Peyer's patch (tissue), 4 donors: ENCODE results near the gene MRTFB. TPM values are rescaled to one million over a fixed set of nuclear protein-coding genes. Genes with fewer than 3 reads are reported as not detected.

ENCODE experiments used
- DNase-seq, 3 donors: peaks; one replicate each; pipeline ENCODE4 v3.0.0-alpha.2; 2017 to 2019
- H3K27ac ChIP-seq, 4 donors: fragments of 200-600 bp; sonication (generic); one replicate each; pipeline ENCODE4 v1.5.1; 2016 to 2019
- H3K27me3 ChIP-seq, 2 donors: fragments of 200-600 bp; sonication (generic); one replicate each; pipeline ENCODE4 v1.5.1; 2019
- H3K36me3 ChIP-seq, 3 donors: fragments of 200-600 bp; sonication (generic); one replicate each; pipeline ENCODE4 v1.5.1; 2016 to 2019
- H3K4me1 ChIP-seq, 4 donors: fragments of 200-600 bp; sonication (generic); one replicate each; pipeline ENCODE4 v1.5.1; 2016 to 2019
- H3K4me3 ChIP-seq, 4 donors: fragments of 200-600 bp; sonication (generic); 1 replicate in 3 of 4; 2 replicates in 1 of 4; pipeline ENCODE4 v1.5.1; 2016 to 2019; ENCODE audit warnings: mild to moderate bottlenecking in 1 of 4
- H3K9me3 ChIP-seq, 4 donors: fragments of 200-600 bp; sonication (generic); one replicate each; pipeline ENCODE4 v1.5.1; 2016 to 2019; ENCODE audit warnings: mild to moderate bottlenecking in 1 of 4
- POLR2A ChIP-seq, 2 donors: fragments of 450-650 bp; IDR thresholded peaks; one replicate each; pipeline ENCODE4 v1.5.1; 2017; ENCODE audit warnings: antibody characterized with exemption in 2 of 2, mild to moderate bottlenecking in 2 of 2, moderate library complexity in 2 of 2
- total RNA-seq, 4 donors: library from RNA; depleted of rRNA; stranded (reverse); fragments of >200 nt; gene quantifications; one replicate each; pipeline ENCODE4 v1.1.0, GENCODE V29; 2016
- TF ChIP-seq, protein P1 (sequence below), 6 experiments: fragments of 450-650 bp in 4 of 6; fragments of 200-600 bp in 2 of 6; sonication (generic) in 1 of 6; IDR thresholded peaks; one replicate each; pipeline ENCODE4 v1.5.1; 2017 to 2019; ENCODE audit warnings: antibody characterized with exemption in 6 of 6, mild to moderate bottlenecking in 3 of 6, moderate library complexity in 1 of 6

The MRTFB gene
- total RNA-seq, 4 donors from 2014 or later: 42.2 to 136 (median 68.7) TPM

- no peak for DNase-seq
- Histone ChIP-seq H3K27me3 (peaks cover 0 to 3% of the 10 kb centered on the region in 2 donors), H3K36me3 (no peaks in the 10 kb centered on the region), H3K4me1 (peaks cover 0 to 24% (median 9%) of the 10 kb centered on the region in 4 donors), H3K4me3 (peak overlapping the region; percentile 65 to 79 (median 77)), H3K27ac (peak overlapping the region; percentile 40 to 77 (median 58)), H3K9me3 (no peaks in the 10 kb centered on the region)
- no peak for TF ChIP-seq POLR2A (IDR thresholded peaks at IDR 0.05)
- TF ChIP-seq, protein P1, sequence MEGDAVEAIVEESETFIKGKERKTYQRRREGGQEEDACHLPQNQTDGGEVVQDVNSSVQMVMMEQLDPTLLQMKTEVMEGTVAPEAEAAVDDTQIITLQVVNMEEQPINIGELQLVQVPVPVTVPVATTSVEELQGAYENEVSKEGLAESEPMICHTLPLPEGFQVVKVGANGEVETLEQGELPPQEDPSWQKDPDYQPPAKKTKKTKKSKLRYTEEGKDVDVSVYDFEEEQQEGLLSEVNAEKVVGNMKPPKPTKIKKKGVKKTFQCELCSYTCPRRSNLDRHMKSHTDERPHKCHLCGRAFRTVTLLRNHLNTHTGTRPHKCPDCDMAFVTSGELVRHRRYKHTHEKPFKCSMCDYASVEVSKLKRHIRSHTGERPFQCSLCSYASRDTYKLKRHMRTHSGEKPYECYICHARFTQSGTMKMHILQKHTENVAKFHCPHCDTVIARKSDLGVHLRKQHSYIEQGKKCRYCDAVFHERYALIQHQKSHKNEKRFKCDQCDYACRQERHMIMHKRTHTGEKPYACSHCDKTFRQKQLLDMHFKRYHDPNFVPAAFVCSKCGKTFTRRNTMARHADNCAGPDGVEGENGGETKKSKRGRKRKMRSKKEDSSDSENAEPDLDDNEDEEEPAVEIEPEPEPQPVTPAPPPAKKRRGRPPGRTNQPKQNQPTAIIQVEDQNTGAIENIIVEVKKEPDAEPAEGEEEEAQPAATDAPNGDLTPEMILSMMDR (IDR thresholded peaks at IDR 0.05): no peak
These were observed 230.3 kb downstream of the MRTFB start for GRCh38 chr16:14301169-14302030.

DNA sequence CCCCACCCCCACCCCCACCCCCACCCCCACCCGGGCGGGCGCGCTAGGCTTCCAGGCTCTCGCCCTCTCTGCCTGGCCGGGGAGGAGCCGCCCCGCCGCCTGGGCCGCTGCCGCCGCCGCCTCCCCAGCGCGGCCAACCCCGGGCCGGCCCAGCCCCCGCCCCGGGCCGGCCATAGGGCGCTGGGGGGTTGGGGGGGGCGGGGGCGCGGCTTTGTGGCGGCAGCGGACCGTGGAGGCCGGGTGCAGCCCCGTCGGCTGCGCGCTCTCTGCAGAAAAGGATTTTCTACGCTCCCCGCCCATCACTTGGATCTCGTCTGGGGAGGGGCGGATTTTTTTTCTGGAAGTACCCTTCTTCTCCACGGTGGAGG, 230.9 kb downstream of the MRTFB start:
- no peaks in the 10 kb centered on the region for H3K36me3 ChIP-seq
- H3K27ac ChIP-seq: peak overlapping the region in 3 of 4 donors; percentile 49 to 77 (median 69)
- H3K4me1 ChIP-seq: peaks cover 0 to 24% (median 9%) of the 10 kb centered on the region in 4 donors
- H3K27me3 ChIP-seq: peaks cover 0 to 3% of the 10 kb centered on the region in 2 donors
- DNase-seq: peak in 2 of 3 donors; percentile 55 to 72
- H3K9me3 ChIP-seq: no peaks in the 10 kb centered on the region
- TF ChIP-seq, protein P1 (IDR thresholded peaks at IDR 0.05): no peak
- TF ChIP-seq POLR2A (IDR thresholded peaks at IDR 0.05): no peak
- peak overlapping the region; percentile 65 to 79 (median 77) for H3K4me3 ChIP-seq

DNA sequence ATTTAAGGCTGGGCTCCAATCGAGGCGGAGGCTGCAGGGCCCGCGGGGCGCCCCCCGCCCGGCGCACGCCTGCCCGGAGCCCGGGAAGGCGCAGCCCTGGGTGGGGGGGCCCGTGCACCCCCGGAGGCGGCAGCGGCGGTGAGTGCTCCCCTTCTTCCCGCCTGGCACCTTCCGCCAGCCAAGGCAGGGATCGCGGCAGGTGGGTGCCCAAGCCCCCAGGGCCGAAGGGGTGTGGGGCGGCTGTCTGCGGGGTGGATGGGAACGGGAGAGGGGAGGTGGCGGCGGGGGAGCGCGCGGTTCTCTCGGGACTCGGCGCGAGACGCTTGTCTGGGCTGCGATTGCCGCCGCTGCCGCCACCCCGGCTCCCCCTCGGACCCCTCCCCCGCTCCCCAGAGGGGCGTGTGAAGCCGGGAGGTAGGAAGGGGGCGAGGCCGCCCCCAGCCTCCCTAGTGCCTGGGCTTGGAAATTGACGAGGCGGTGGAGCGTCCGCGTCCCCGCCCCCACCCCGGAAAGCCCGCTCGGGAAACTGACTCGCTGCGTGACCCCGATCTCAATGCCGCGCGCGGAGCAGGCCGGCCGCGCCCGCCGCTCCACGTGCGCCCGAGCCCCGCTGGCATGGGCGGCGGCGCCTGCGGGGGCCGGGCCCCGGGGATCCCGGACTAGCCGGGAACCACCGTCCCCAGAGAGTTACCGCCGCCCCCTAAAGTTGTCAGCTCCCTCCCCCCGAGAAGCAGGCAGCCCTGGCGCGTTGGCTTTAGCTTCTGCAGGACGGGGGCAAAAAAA, 231.5 kb downstream of the MRTFB start:
- H3K27me3 ChIP-seq: peaks cover 0 to 3% of the 10 kb centered on the region in 2 donors
- TF ChIP-seq, protein P1 (IDR thresholded peaks at IDR 0.05): no peak
- TF ChIP-seq POLR2A (IDR thresholded peaks at IDR 0.05): no peak
- H3K4me1 ChIP-seq: peaks cover 0 to 24% (median 9%) of the 10 kb centered on the region in 4 donors
- DNase-seq: no peak
- no peaks in the 10 kb centered on the region for H3K9me3 ChIP-seq
- no peaks in the 10 kb centered on the region for H3K36me3 ChIP-seq
- H3K27ac ChIP-seq: peak overlapping the region in 3 of 4 donors; percentile 49 to 70 (median 69)
- peak overlapping the region; percentile 65 to 79 (median 77) for H3K4me3 ChIP-seq

- H3K27ac ChIP-seq: peak overlapping the region in 3 of 4 donors; percentile 49 to 70 (median 69)
- H3K9me3 ChIP-seq: no peaks in the 10 kb centered on the region
- no peaks in the 10 kb centered on the region for H3K36me3 ChIP-seq
- TF ChIP-seq, protein P1 (IDR thresholded peaks at IDR 0.05): no peak
- no peak for TF ChIP-seq POLR2A (IDR thresholded peaks at IDR 0.05)
- peaks cover 0 to 24% (median 9%) of the 10 kb centered on the region in 4 donors for H3K4me1 ChIP-seq
- H3K27me3 ChIP-seq: peaks cover 0 to 3% of the 10 kb centered on the region in 2 donors
- DNase-seq: no peak
- H3K4me3 ChIP-seq: peak overlapping the region; percentile 65 to 79 (median 77)
These were observed 232.1 kb downstream of the MRTFB start for GRCh38 chr16:14303182-14303618.

DNA sequence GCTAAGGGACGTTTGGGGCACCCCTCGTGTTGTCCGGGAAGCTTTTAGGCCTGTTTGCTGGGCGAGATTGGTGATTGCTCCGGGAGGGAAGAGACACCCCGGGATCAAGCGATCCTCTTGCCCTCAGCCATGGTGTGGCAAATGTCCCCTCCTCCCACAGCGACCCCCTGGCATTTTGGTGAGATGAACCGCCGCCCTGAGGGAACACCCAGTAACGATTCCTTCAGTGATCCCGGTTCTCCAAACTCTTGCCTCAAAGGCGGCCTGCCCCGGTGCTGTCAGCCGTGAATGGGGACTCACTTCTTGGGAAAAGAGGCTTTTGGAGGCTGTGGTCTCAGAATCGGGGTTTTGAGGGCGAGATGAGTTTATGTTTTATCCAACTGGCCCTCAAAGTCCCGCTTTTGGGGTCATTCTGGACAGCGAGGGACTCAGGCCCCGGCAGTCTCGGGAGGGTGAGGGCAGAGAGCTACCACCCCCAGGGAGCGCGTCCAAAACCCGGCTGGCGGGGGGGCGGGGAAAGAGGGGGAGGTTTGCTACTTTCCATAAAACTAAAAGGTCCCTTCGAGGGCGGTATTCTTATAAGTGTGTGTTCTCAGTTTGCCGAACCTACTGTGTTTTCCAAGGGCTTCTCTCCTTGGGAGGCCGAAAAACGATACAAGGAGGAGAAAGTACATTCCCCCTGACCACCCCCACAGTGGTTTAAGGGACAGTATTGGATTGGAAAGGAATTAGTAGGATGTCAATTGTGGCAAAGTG, 232.7 kb downstream of the MRTFB start:
- no peaks in the 10 kb centered on the region for H3K9me3 ChIP-seq
- no peak for DNase-seq
- peak overlapping the region; percentile 65 to 79 (median 77) for H3K4me3 ChIP-seq
- peaks cover 0 to 24% (median 9%) of the 10 kb centered on the region in 4 donors for H3K4me1 ChIP-seq
- TF ChIP-seq POLR2A (IDR thresholded peaks at IDR 0.05): no peak
- TF ChIP-seq, protein P1 (IDR thresholded peaks at IDR 0.05): no peak
- H3K27me3 ChIP-seq: peaks cover 0 to 3% of the 10 kb centered on the region in 2 donors
- peak overlapping the region in 2 of 4 donors; percentile 69 to 70 for H3K27ac ChIP-seq
- H3K36me3 ChIP-seq: no peaks in the 10 kb centered on the region
